Ovary (tissue), 9 donors: ENCODE results near the gene UCHL5. TPM values are rescaled to one million over a fixed set of nuclear protein-coding genes. Genes with fewer than 3 reads are reported as not detected.
"Not testable (repeated sequence)": the region's sequence is repeated elsewhere in the genome, so short reads cannot be mapped to it uniquely, and the experiment has no call there.

ENCODE experiments used
- DNase-seq, 5 donors: peaks; one replicate each; pipeline ENCODE4 v3.0.0-alpha.2; 2019 to 2020
- H3K27ac ChIP-seq, 2 donors: fragments of 200-600 bp; one replicate each; pipeline versions ENCODE4 v1.5.1 to v1.8.0; 2019 to 2022
- H3K27me3 ChIP-seq: fragments of 200-600 bp; one replicate; pipeline ENCODE4 v1.8.0; 2022
- H3K36me3 ChIP-seq: fragments of 200-600 bp; sonication (generic); one replicate; pipeline ENCODE4 v1.5.1; 2019
- H3K4me1 ChIP-seq: one replicate; pipeline ENCODE4 v1.8.1; 2013; ENCODE audit warnings: mild to moderate bottlenecking, moderate library complexity; ENCODE audit not compliant: insufficient read depth
- H3K4me3 ChIP-seq: fragments of 200-600 bp; sonication (generic); one replicate; pipeline ENCODE4 v1.5.1; 2017
- H3K9me3 ChIP-seq, 2 donors: fragments of 200-600 bp in 1 of 2; sonication (generic) in 1 of 2; one replicate each; pipeline versions ENCODE4 v1.5.1 to v1.8.1; 2013 to 2019; ENCODE audit warnings: mild to moderate bottlenecking in 1 of 2, moderate library complexity in 1 of 2
- CTCF ChIP-seq, 3 donors: fragments of 450-650 bp in 2 of 3; fragments of 200-600 bp in 1 of 3; IDR thresholded peaks; one replicate each; pipeline versions ENCODE4 v1.5.1 to v1.8.0; 2016 to 2022; ENCODE audit warnings: antibody characterized with exemption in 3 of 3, mild to moderate bottlenecking in 1 of 3
- EP300 ChIP-seq: sonication (generic); formaldehyde crosslinking; IDR thresholded peaks from one replicate; pipeline ENCODE4 v1.6.1; 2017; ENCODE audit warnings: antibody characterized with exemption
- POLR2A ChIP-seq: fragments of 450-650 bp; IDR thresholded peaks from one replicate; pipeline ENCODE4 v1.6.1; 2017; ENCODE audit warnings: antibody characterized with exemption, mild to moderate bottlenecking, moderate library complexity
- WGBS, 3 donors: extraction: QIAGEN DNeasy Blood & Tissue Kit in 1 of 3; methylation state at CpG; one replicate each; pipeline versions ENCODE4 v1.1.5 to v1.1.7; 2013 to 2017; 5-methylcytosine and 5-hydroxymethylcytosine counted together
- intact Hi-C, 4 donors: fragments of 100-400 bp; cut with DNase I; formaldehyde crosslinking; loops; one replicate each; pipeline versions ENCODE4 v1.11.0 to v1.15.1; 2022 to 2023
- polyA plus RNA-seq, 2 donors: library from polyadenylated mRNA; stranded (reverse); fragments of 200-250 nt in 1 of 2; fragments of 350-450 nt in 1 of 2; fragmentation: Illumina TruSeq in 1 of 2; extraction: RNeasy Lipid Tissue Mini Kit (QIAGEN cat#74804) in 1 of 2; gene quantifications; one replicate each; pipeline ENCODE4 v1.2.3, GENCODE V29; 2013 to 2014
- total RNA-seq, 7 donors: library from RNA; depleted of rRNA in 2 of 7; stranded (reverse); fragments of >200 nt in 2 of 7; fragmentation: NEBNext Ultra II Directional in 3 of 7; extraction: Animal tissue kit (Norgen Biotek cat#: 25700) in 3 of 7; gene quantifications; one replicate each; pipeline versions ENCODE4 v1.1.0 to v1.2.4, GENCODE V29; 2016 to 2023
- donor health status: DM: no; HTN: no; CAD: no; lungs with moderate emphysema.
- donor health status: DM: no; HTN: no; CAD: no.
- donor health status: Bipolar disorder and iron deficiency.
- donor health status: DM: yes; HTN: yes; CAD: no.
- donor health status: DM: no; HTN: no; CAD: no.
- donor health status: DM: yes; HTN: yes; CAD: no.

UCHL5 gene
- total and polyA plus RNA-seq, 9 donors: 12.3 to 29.3 (median 23.3) TPM

- H3K4me3 ChIP-seq: peak overlapping the region; percentile 58
- peaks cover 6% of the 10 kb centered on the region for H3K4me1 ChIP-seq
- H3K27me3 ChIP-seq: no peaks in the 10 kb centered on the region
- DNase-seq: no peak
- TF ChIP-seq POLR2A (no peak), CTCF (IDR thresholded peaks at IDR 0.05) (no peak), EP300 (no peak)
- H3K9me3 ChIP-seq: no peaks in the 10 kb centered on the region
- WGBS, 3 donors: 0 to 1% (median 1%) methylated on average over 9 of the region's 9 CpGs
- intact Hi-C loops: no loop called here
- H3K27ac ChIP-seq: peak overlapping the region; percentile 81 to 96
- H3K36me3 ChIP-seq: no peaks in the 10 kb centered on the region
Observed at GRCh38 chr1:193060115-193060403, 899 bp upstream of the UCHL5 start.

GRCh38 chr1:193058529-193059281 lies 455 bp downstream of the UCHL5 start:
- H3K27me3 ChIP-seq: no peaks in the 10 kb centered on the region
- H3K36me3 ChIP-seq: no peaks in the 10 kb centered on the region
- TF ChIP-seq EP300: no peak
- TF ChIP-seq CTCF (IDR thresholded peaks at IDR 0.05): no peak
- no peak for TF ChIP-seq POLR2A
- peak overlapping the region; percentile 65 to 96 for H3K27ac ChIP-seq
- DNase-seq: peak in 3 of 5 donors; percentile 21 to 52 (median 52)
- no peaks in the 10 kb centered on the region for H3K9me3 ChIP-seq
- intact Hi-C loops: loop anchor here in 2 of 4 donors (5.0 to 10.0 kb wide), 3 partner anchors 46 to 66 kb away; partner anchors contain the start of genes CDC73 (in 2 of the 2) and GLRX2 (in 1 of the 2)
- H3K4me1 ChIP-seq: peaks cover 4% of the 10 kb centered on the region
- H3K4me3 ChIP-seq: peak overlapping the region; percentile 58
- WGBS, 3 donors: 1% methylated on average over 37 of the region's 37 CpGs

- no peak for DNase-seq
- H3K4me1 ChIP-seq: peaks cover 3% of the 10 kb centered on the region
- H3K9me3 ChIP-seq: no peaks in the 10 kb centered on the region
- WGBS, 3 donors: 89 to 93% (median 91%) methylated on average over 4 of the region's 4 CpGs
- no peak overlapping the region for H3K27ac ChIP-seq
- no peaks in the 10 kb centered on the region for H3K36me3 ChIP-seq
- no peaks in the 10 kb centered on the region for H3K27me3 ChIP-seq
- intact Hi-C loops: loop anchor here in 2 of 4 donors (10.0 kb wide), 2 partner anchors 51 to 71 kb away; partner anchors contain the start of genes CDC73 (in 1 of the 2) and GLRX2 (in 1 of the 2)
- no peak overlapping the region for H3K4me3 ChIP-seq
- TF ChIP-seq EP300 (no peak), CTCF (IDR thresholded peaks at IDR 0.05) (no peak), POLR2A (no peak)
Observed at GRCh38 chr1:193054169-193054675, 4.9 kb downstream of the UCHL5 start.

- H3K4me1 ChIP-seq, DNase-seq, H3K4me3 ChIP-seq, intact Hi-C loops, H3K9me3 ChIP-seq, H3K27me3 ChIP-seq, H3K27ac ChIP-seq, H3K36me3 ChIP-seq: not testable (repeated sequence)
- WGBS, 3 donors: 81 to 90% (median 81%) methylated on average over 5 of the region's 5 CpGs
Observed at GRCh38 chr1:193048913-193049312, 10.2 kb downstream of the UCHL5 start.
